Endothelial cell of umbilical vein (primary cell): ENCODE measurements around the gene LARP1. TPM values are rescaled to one million over a fixed set of nuclear protein-coding genes. Genes with fewer than 3 reads are reported as not detected.

Source experiments
- BruUV-seq: library from RNA; stranded (reverse); fragments of 400-500 nt; replicated peaks from 2 replicates; lab custom pipeline; 2021; lab: Mats Ljungman, UMichigan
- CTCF ChIA-PET: fragments of 300-600, 350-600 bp; sonication (Branson Sonifier 250); formaldehyde crosslinking; loops from one replicate; lab custom pipeline; 2021; ENCODE audit warnings: antibody characterized with exemption, inconsistent platforms; lab: Charles Lee
- POLR2A ChIA-PET: fragments of 300-600, 350-600 bp; sonication (Branson Sonifier 250); formaldehyde crosslinking; loops from one replicate; lab custom pipeline; 2021; ENCODE audit warnings: antibody characterized with exemption, inconsistent platforms; lab: Charles Lee
- DNase-seq: peaks from one replicate; pipeline ENCODE4 v3.0.0-alpha.2; 2011; ENCODE audit warnings: low read depth, low spot score
- FAIRE-seq: peaks from 2 replicates; lab custom pipeline; 2011; peaks lifted over from hg19 to GRCh38; lab: Jason Lieb, UNC
- H2AFZ ChIP-seq: 2 replicates; pipeline ENCODE4 v1.6.0; 2012; ENCODE audit warnings: low read depth, low read length, control low read depth, inconsistent platforms
- H3K27ac ChIP-seq: 2 replicates; pipeline ENCODE4 v1.5.1; 2011; ENCODE audit warnings: low read depth, mild to moderate bottlenecking, control low read depth, low read length, moderate library complexity; ENCODE audit not compliant: insufficient read depth
- H3K27me3 ChIP-seq, 2 experiments: 2 replicates each; pipeline versions ENCODE4 v1.6.0 to v1.6.1; 2011; ENCODE audit warnings: low read length in 2 of 2, mixed read lengths in 1 of 2; ENCODE audit not compliant: control insufficient read depth in 2 of 2, insufficient read depth in 2 of 2
- H3K36me3 ChIP-seq, 2 experiments: 2 replicates in 1 of 2; 3 replicates in 1 of 2; pipeline ENCODE4 v1.5.1; 2011; ENCODE audit warnings: low read length in 2 of 2, mild to moderate bottlenecking in 1 of 2, moderate library complexity in 1 of 2; ENCODE audit not compliant: control insufficient read depth in 2 of 2, insufficient read depth in 2 of 2; ENCODE audit errors: extremely low read depth in 1 of 2
- H3K4me1 ChIP-seq: 3 replicates; pipeline ENCODE4 v1.5.1; 2011; ENCODE audit warnings: mild to moderate bottlenecking, low read length; ENCODE audit not compliant: control insufficient read depth, insufficient read depth; ENCODE audit errors: extremely low read depth
- H3K4me2 ChIP-seq: 2 replicates; pipeline ENCODE4 v1.6.1; 2011; ENCODE audit warnings: low read length, control low read depth, mixed read lengths; ENCODE audit not compliant: insufficient read depth
- H3K4me3 ChIP-seq, 3 experiments: fragments of 200-600 bp in 1 of 3; sonication (generic), shearing (Covaris generic) in 1 of 3; replicated peaks in 1 of 3; 2 replicates each; pipeline ENCODE4 v1.5.1; 2011 to 2016; ENCODE audit warnings: control low read depth in 3 of 3, low read length in 3 of 3, mild to moderate bottlenecking in 2 of 3, inconsistent platforms in 1 of 3, low read depth in 1 of 3, moderate library complexity in 1 of 3; ENCODE audit not compliant: insufficient read depth in 1 of 3
- H3K79me2 ChIP-seq: 2 replicates; pipeline ENCODE4 v1.6.0; 2012; ENCODE audit warnings: low read length, inconsistent platforms; ENCODE audit not compliant: control insufficient read depth, insufficient read depth
- H3K9ac ChIP-seq: replicated peaks from 2 replicates; pipeline ENCODE3; 2011; ENCODE audit warnings: low read length, control low read depth; ENCODE audit not compliant: insufficient read depth; ENCODE audit errors: extremely low read depth
- H3K9me1 ChIP-seq: replicated peaks from 3 replicates; pipeline ENCODE4 v1.6.0; 2011; ENCODE audit warnings: mild to moderate bottlenecking, low read length; ENCODE audit not compliant: control insufficient read depth, insufficient read depth; ENCODE audit errors: extremely low read depth
- H3K9me3 ChIP-seq: replicated peaks from 2 replicates; pipeline ENCODE4 v1.5.1; 2012; ENCODE audit warnings: low read length, inconsistent platforms; ENCODE audit not compliant: control insufficient read depth, insufficient read depth
- H4K20me1 ChIP-seq: replicated peaks from 2 replicates; pipeline ENCODE3; 2011; ENCODE audit warnings: mild to moderate bottlenecking, low read length; ENCODE audit not compliant: control insufficient read depth, insufficient read depth; ENCODE audit errors: extremely low read depth
- CTCF ChIP-seq, 2 donors: IDR thresholded peaks; 1 replicate in 1 of 2; 2 replicates in 1 of 2; pipeline ENCODE4 v1.5.1; 2011; ENCODE audit warnings: low read length in 2 of 2, mild to moderate bottlenecking in 2 of 2, moderate library complexity in 2 of 2, control low read depth in 1 of 2, inconsistent platforms in 1 of 2, low read depth in 1 of 2; ENCODE audit not compliant: insufficient read depth in 1 of 2; ENCODE audit errors: extremely low read depth in 1 of 2
- EZH2 ChIP-seq: IDR thresholded peaks from 2 replicates; pipeline ENCODE4 v1.6.1; 2012; ENCODE audit warnings: borderline replicate concordance, low read depth, mild to moderate bottlenecking, moderate library complexity, low read length, inconsistent platforms; ENCODE audit not compliant: severe bottlenecking
- FOS ChIP-seq: IDR thresholded peaks from 2 replicates; pipeline ENCODE4 v1.6.1; 2011; ENCODE audit warnings: mild to moderate bottlenecking, low read length, moderate library complexity, borderline replicate concordance; ENCODE audit not compliant: insufficient read depth
- GATA2 ChIP-seq: IDR thresholded peaks from 2 replicates; pipeline ENCODE4 v1.7.0; 2011; ENCODE audit warnings: low read depth, mild to moderate bottlenecking, moderate library complexity, mixed read lengths, low read length; ENCODE audit not compliant: insufficient read length, insufficient read depth
- JUN ChIP-seq: IDR thresholded peaks from 2 replicates; pipeline ENCODE4 v1.6.1; 2011; ENCODE audit warnings: borderline replicate concordance, low read depth; ENCODE audit not compliant: insufficient read length, insufficient read depth
- MYC ChIP-seq: IDR thresholded peaks from one replicate; pipeline ENCODE4 v1.6.1; 2011; ENCODE audit warnings: mild to moderate bottlenecking, low read depth, low read length
- POLR2A ChIP-seq: IDR thresholded peaks from 2 replicates; pipeline ENCODE4 v1.6.1; 2012; ENCODE audit warnings: low read depth, mild to moderate bottlenecking, control low read depth, low read length
- POLR2AphosphoS5 ChIP-seq: IDR thresholded peaks from 2 replicates; pipeline ENCODE4 v1.6.1; 2012; ENCODE audit warnings: low read depth, mild to moderate bottlenecking, control low read depth, low read length, moderate library complexity; ENCODE audit not compliant: insufficient read depth
- dilution Hi-C: fragments of 300-500 bp; cut with MboI; formaldehyde crosslinking; loops from one replicate; pipeline ENCODE4 v1.15.0; 2019; ENCODE audit warnings: low sequenced_read_pairs; ENCODE audit not compliant: extremely low pct_ligation_motif_present
- intact Hi-C: fragments of 100-400 bp; cut with micrococcal nuclease; formaldehyde crosslinking; loops from one replicate; pipeline ENCODE4 v1.10.0; 2022
- polyA plus RNA-seq, 4 experiments: library from polyadenylated mRNA; depleted of rRNA in 3 of 4; stranded (reverse) in 3 of 4; unstranded in 1 of 4; fragments of >200 nt; gene quantifications; 2 replicates each; pipeline versions ENCODE4 v1.2.1 to v1.2.3, GENCODE V29; 2011 to 2012; ENCODE audit warnings: missing spikeins in 1 of 4
- total RNA-seq: library from RNA; stranded (reverse); gene quantifications from 2 replicates; pipeline ENCODE4 v1.2.3, GENCODE V29; 2021
- TF ChIP-seq, protein P1 (sequence below): IDR thresholded peaks from 2 replicates; pipeline ENCODE4 v1.6.1; 2011; ENCODE audit not compliant: insufficient read depth, insufficient read length

LARP1 gene
- total and polyA plus RNA-seq, 2 donors (not counting 3 experiments of a cell fraction or from before 2014, with no cell fraction given): 70.4 to 252 TPM

GRCh38 chr5:154819546-154819945 is 64.4 kb downstream of the LARP1 start:
- H2AFZ ChIP-seq: no peak overlapping the region
- no peak overlapping the region for H3K27ac ChIP-seq
- TF ChIP-seq POLR2AphosphoS5 (no peak), JUN (no peak), EZH2 (no peak), CTCF (IDR thresholded peaks at IDR 0.05; ENCODE audit: extremely low read depth in 1 of 2, insufficient read depth in 1 of 2, low read depth in 1 of 2, low read length in 2 of 2) (no peak), GATA2 (no peak), POLR2A (no peak), MYC (no peak), FOS (no peak)
- TF ChIP-seq, protein P1, sequence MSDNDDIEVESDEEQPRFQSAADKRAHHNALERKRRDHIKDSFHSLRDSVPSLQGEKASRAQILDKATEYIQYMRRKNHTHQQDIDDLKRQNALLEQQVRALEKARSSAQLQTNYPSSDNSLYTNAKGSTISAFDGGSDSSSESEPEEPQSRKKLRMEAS: no peak
- no peak overlapping the region for H3K4me2 ChIP-seq
- H3K9me3 ChIP-seq: no peaks in the 10 kb centered on the region
- intact Hi-C loops: no loop called here
- no peaks in the 10 kb centered on the region for H3K79me2 ChIP-seq
- H3K4me1 ChIP-seq: peaks cover 3% of the 10 kb centered on the region
- H4K20me1 ChIP-seq: no peaks in the 10 kb centered on the region
- dilution Hi-C loops: no loop called here
- FAIRE-seq (no peak), DNase-seq (no peak)
- CTCF ChIA-PET: no interaction called here
- peaks cover 7 to 28% of the 10 kb centered on the region in 2 experiments for H3K36me3 ChIP-seq
- H3K4me3 ChIP-seq: no peak overlapping the region
- no peaks in the 10 kb centered on the region for H3K27me3 ChIP-seq
- H3K9me1 ChIP-seq: no peaks in the 10 kb centered on the region
- POLR2A ChIA-PET: no interaction called here
- no peak overlapping the region for H3K9ac ChIP-seq
- no TSS peak for BruUV-seq
